HG03457 (cell line): Measurements from ENCODE around the gene RGS2.

Experiments used
- ATAC-seq: cut with Tn5 transposase; IDR thresholded peaks from one replicate; pipeline ENCODE4 v1.9.1; 2021; ENCODE audit warnings: moderate number of reproducible peaks; ENCODE audit not compliant: unreplicated experiment

RGS2 gene

DNA sequence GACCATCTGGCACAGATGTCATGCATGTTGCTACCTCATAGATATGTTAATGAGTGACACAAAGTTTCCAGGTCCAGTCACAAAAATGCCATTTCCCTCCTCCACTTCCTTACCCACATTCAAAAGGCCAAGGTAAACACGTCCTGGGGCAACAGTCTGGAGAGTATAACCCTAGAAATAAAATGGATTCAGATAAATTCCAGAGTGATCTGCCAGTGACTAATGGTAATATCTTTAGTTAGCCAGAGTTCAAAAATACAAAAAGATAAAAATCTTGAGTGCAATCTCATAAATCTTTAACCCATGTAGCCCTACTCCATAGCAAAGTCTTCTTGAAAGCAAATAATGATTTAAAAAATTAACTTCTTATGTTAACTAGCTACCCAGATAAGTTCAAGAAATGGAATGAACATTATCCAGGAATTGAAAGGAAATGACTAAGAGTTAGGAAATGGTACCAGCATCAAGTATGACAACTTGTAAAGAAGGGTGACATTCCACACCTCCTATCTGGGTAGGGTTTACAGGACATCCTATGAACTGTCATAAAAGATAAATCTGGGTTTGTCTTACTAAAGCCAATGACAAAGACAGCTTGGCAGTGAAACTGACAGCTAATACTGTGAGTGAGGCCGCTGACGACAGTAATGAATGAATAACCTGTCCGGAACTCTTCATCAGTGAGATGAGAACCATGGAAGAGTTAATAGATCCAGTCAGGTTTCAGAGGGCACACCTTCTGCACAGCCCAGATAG, 18.1 kb downstream of the RGS2 start:
- ATAC-seq, result no peak

DNA sequence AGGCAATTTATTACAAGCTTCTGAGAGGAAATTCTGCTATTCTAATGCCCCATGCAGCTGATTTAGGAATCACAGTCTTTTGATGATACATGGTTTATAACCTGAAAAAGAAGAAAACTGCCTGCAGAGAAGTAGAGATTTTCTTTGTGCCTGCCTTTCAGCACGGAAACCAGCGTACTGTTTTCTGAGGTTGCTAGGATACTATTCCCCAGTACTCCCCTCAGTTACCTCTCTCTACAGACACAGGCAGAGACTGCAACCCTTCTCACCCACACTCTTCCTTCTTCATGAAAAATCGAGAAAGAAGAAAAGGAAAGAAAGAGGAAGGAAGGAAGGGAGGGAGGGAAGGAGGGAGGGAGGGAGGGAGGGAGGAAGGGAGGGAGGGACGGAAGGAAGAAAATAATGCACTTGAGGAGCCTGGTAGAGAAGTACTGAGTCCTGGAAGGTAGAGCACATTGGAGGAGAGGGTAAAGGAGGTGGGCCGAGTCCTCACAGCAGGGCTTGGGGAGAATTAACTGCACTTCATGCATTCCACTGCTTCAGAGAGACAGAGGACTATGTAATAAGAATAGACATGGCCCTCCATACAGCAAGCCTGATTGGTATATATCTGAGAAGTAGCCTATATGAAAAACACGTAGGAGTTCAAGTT, 21.9 kb downstream of the RGS2 start:
- ATAC-seq, result no peak

DNA sequence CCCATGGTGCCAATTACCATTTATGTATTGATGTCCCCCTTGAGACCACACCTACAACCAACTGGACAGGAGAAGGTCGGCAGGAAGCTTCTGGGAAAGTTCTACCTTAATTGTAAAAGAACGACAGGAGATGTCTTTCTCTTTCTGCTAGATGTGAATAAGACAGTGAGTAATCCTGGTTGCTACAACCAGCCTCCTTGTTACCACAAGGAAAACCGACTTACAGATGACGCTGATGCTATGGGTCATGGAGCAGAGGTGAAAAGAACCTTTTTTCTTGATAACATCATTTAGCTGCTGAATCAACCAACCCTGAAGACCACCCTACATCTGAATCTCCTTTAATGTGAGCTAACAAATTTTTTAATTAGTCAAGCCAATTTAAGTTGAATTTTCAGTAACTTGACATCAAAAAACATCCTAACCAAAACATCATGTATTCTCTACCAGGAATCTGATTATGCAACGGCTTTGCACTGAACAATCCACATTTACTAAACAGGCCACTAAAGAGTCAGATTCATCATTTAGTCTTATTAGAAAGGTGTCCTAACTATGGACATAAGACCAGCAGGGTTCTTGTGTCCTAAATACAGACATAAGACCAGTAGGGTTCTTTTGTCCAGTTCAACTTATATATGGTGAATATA, 23.0 kb downstream of the RGS2 start:
- ATAC-seq, result no peak

DNA sequence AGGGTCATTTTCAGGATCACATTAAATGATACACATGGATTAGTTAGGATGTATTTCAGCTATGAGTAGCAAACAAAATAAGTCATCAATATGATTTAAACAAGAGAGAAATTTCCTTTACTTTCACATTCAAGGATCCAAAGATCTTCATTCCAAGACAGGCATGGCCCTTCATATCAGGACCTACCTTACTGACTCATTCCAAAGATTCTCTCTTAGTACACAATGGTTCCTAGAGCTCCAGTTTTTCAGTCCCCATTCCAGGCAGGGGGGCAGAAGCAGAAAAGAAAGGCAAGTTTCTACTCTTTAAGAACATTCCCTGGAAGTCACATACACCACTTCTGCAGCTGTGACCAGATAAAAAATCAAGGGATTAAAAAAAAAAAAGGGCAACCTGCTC, 23.7 kb downstream of the RGS2 start:
- no peak for ATAC-seq

DNA sequence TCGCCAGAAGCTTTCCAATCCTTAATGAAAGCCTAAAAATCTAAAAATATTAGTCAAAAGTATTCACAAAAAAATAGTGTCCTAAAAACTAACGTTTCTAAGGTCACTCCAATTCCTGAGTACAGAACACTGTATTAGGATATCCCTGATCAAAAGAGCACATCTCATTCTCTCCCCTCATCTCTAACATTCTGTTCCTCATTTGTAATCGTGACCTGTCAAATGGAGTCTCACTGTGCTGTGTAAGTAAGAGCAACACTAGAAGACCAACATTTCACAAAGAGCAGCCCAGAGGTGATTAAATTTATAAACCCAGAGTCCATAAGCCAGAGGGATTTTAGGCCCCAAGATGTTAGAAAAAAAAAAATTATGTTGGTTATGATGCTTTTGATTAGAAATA, 26.3 kb downstream of the RGS2 start:
- no peak for ATAC-seq

DNA sequence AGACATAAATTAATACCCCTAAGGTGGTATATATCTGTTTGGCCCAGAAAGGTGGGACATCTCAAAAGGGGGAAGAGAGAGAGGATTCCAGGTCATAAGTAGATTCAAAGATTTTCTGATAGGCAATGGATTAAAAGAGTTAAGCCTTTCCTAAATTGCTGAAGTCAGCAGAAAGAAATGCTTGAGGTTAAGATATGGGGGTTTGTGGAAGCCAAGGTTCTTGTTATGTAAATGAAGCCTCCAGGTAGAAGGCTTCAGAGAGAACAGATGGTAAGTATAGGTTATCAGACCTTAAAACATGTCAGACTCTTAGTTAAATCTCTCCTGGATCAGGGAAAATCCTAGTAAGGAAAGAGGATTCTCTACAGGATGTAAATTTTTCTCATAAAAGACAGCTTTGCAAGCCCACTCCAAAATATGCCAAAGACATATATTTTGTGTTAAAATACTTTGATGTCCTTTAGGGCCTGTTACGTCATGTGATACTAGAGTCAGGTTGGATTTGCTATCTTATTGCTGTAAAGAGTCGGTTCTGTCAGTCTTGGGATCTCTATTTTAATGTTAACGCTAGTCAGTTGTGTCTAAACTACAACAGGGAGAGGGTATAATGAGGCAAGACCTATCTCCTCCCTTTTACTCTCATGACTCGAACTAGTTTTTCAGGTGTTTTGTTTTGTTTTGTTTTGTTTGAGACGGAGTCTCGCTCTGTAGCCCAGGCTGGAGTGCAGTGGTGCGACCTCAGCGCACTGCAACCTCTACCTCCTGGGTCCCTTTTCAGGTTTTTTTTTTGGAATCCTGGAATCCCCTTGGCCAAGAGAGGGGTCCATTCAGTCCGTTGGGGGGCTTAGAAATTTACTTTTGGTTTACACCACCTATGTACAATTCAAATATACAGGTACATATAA, 30.6 kb downstream of the RGS2 start:
- no peak for ATAC-seq

DNA sequence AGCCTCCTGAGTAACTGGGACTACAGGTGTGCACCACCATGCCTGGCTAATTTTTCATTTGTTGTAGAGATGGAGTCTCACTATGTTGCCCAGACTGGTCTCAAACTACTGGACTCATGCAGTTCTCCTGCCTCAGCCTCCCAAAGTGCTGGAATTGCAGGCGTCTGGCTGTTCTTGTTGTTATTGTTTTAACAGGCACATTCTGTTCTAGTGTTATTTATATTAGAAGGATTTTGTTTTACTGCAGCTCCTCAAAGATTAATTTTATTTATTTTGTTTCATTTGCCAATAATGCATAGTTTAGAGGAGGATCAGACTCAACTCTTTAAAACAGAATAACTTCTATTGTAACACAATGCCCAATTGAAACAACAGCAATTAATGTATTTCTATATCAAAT, 35.5 kb downstream of the RGS2 start:
- ATAC-seq, result no peak

DNA sequence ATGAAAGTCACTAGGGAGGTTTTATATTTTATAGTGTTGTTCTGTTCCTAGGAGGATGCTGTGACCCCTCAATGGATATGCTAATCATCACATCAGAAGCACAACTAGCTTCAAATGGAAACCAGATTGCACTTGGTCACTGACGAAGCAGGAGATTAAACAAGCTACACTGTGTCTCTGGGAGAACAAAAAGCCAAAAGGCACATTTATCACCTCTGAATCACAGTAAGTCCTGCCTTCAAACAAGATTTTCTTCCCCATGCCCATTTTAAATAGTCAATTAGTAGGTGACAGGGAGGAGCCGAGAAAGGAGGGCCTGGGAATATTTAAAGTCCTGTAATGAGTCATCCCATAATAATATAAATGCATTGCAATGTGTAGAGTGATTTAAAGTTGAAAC, 38.1 kb downstream of the RGS2 start:
- ATAC-seq, result no peak

DNA sequence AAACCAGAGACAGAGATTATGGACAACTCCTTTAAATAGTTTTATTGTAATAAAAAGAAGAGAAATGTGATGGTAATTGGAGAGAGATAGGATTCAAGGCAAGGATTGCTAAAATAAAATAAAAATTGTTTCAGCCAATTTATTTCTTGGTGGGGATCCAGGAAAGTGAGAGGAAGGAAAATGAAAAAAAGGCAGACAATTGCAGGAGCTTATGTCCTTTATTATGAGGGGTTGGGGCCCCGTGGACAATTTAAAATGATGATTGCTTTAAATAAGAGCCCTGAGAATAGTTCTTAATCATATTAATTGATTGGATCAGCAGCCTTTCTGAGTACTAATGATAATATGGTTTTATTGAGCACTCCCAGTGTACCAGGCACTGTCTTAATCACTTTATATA, 40.2 kb downstream of the RGS2 start:
- ATAC-seq, result no peak

DNA sequence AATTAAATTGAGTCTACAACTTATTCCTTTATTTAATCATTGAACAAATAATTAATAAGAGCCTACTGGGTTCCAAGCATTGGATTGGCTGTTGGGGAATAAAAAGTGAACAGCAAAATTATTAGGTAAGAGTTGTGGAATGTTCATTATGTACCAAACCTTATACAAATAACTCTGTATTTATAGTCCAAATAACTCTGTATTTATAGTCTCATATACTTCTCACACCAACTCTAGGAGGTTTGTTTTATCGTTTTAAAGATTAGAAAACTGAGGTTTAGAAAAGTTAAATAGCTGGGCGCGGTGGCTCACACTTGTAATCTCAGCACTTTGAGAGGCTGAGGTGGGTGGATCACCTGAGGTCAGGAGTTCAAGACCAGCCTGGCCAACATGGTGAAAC, 40.6 kb downstream of the RGS2 start:
- ATAC-seq, result no peak

DNA sequence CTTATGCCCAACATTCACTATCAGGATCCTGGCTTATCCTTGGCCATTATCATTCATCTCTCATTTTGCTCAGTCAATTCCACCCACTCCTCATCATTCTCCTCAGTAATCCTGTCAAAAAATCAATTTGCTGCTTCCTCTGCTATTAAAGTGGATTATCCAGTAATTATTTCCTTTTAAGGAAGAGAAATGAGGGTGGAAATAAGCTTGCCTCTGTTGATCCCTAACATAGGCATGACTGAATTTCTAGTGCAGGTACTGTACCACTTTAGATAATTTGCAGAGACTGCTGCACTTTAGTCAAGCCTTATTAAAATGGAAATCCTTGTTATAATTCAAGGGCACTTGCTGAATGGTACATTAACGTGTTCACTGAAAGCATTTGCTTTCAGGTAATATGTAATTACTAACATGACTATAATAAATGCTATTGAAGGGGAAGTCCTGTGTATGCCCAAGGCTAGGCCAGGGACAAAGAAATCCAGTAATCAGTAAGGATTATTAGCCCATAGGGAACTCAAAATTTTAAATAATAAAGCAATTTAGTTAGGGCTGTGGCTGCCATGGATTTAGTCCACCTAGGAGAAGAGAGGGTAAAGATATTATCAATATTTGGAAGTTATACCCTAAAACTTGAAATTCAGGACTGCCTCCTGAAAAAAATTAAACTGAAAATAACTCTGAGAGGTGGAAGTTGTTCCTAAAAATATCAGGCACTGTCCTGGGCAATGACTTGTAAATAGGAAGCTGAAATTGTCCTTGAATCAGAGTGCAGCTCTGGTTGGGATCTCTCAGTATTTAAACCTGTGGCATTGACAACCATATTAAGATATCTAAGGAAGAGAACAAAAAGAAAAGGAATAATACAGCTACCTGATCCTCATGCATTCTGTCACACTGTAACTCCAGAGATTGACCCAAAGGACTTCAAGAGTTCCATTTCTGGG, 43.4 kb downstream of the RGS2 start:
- no peak for ATAC-seq

DNA sequence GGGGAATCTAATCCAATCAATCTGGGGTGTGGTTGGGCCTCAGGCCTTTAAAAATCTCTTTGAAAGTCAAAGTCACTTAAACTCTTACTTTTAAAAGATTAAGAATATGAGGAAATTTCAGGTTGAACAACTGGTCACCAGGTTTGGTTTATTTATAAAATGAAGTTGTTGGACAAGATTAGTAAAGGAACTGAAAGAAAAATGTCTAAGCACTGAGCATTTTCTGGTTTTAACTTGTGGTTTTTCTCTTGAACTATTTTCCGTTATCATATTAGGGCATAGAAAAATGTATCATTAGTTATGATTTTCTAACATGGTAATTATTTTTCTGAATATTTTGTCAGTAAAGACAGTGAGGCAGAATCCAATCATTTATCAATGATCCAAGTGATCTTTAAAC, 49.6 kb downstream of the RGS2 start:
- ATAC-seq, result no peak

DNA sequence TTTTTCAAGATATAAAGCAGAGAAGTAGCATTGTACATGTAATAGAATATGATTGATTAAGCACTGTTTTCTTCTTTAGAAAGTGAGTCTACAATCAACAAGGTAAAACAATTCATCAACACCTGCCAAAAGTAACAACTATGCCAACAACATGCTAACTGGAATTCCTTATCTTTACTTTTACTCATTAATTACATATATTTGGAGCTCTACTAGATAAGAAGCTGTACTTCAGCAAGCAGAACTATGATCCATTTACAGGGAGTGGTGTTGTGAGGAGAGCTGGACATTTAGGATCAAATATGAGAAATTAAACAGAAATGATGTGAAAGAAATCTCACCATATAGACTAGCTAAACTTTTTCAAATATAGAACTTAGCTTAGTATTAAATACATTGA, 51.0 kb downstream of the RGS2 start:
- ATAC-seq, result no peak

DNA sequence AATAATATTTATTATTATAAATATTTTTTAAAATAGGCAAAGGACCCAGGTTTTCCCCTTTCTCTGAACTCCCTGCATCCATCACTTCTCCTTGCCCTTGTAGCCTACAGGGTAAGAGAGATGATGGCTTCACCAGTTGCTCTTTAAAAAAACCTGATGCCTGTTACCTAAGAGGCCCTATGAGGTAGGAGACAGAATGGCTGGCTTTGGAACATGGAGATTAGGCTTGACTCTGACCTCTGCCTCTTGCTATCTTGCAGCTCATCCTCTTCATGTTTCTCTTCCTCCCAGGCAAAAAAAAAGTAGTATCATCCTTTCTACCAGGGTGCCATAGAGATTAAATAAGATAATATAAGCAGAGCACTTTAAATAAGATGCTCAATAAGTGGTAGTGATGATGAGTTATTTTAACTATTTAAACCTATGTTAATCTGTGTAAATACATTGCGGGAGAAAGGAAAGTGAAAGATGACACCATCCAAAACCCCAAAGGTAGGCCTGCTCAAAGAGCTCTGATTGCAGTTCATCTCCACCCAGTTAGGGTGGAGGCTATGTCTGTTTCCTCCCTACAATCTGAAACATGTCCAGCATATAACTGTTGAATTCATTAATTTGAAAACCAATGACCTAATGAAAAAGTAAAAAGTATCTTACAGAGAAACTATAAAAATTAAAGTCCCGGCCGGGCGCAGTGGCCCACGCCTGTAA, 51.8 kb downstream of the RGS2 start:
- ATAC-seq, result no peak

DNA sequence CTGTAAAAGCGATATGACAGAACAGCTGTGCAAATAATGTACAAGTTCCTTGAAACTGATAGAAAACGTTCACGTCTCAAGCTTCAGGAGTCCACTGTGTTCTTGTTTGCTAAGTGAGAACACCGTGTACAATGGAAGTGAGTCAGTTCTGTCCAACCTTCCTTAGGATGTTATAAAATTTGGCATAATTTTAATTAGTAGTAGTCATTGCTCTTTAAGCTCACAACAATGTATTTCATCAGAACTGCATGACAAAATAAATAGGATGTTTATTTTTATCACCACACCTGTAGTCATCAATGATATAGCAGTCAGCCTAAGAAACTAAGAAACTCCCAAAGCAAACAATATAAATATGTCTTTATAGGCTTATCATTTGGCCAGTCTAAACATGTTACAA, 53.0 kb downstream of the RGS2 start:
- ATAC-seq, result no peak
